GM19023 (cell line): ENCODE data around the gene RPS2.

ENCODE experiments used
- ATAC-seq: cut with Tn5 transposase; IDR thresholded peaks from one replicate; pipeline ENCODE4 v1.9.1; 2021; ENCODE audit warnings: mild to moderate bottlenecking, moderate library complexity; ENCODE audit not compliant: unreplicated experiment

RPS2 gene

GRCh38 chr16:1999866-2000514, 35.4 kb upstream of the RPS2 start:
- ATAC-seq, result no peak

- no peak for ATAC-seq
Observed at GRCh38 chr16:1998852-1999801, 34.5 kb upstream of the RPS2 start.

GRCh38 chr16:1998360-1998835, 33.8 kb upstream of the RPS2 start:
- ATAC-seq, result no peak

- ATAC-seq, result no peak
Observed at GRCh38 chr16:1997494-1998359, 33.1 kb upstream of the RPS2 start.

- ATAC-seq, result no peak
Observed at GRCh38 chr16:1993731-1994131, 29.1 kb upstream of the RPS2 start.

GRCh38 chr16:1992704-1993317, 28.2 kb upstream of the RPS2 start:
- ATAC-seq, result no peak

- peak; percentile 51 for ATAC-seq
Observed at GRCh38 chr16:1991948-1992703, 27.5 kb upstream of the RPS2 start.

- ATAC-seq, result no peak
Observed at GRCh38 chr16:1991588-1991947, 26.9 kb upstream of the RPS2 start.

- ATAC-seq, result no peak
Observed at GRCh38 chr16:1991135-1991551, 26.5 kb upstream of the RPS2 start.

GRCh38 chr16:1990351-1991134, 25.9 kb upstream of the RPS2 start:
- no peak for ATAC-seq

- ATAC-seq, result no peak
Observed at GRCh38 chr16:1990101-1990350, 25.4 kb upstream of the RPS2 start.

- no peak for ATAC-seq
Observed at GRCh38 chr16:1989209-1990100, 24.8 kb upstream of the RPS2 start, which contains the start of gene SYNGR3. SYNGR3 (plus strand) TSS chr16:1989970; CDS start chr16:1990103, 133 bp downstream.

GRCh38 chr16:1987198-1987597, 22.6 kb upstream of the RPS2 start:
- ATAC-seq, result no peak

- no peak for ATAC-seq
Observed at GRCh38 chr16:1985466-1986150, 21.0 kb upstream of the RPS2 start.

- peak; percentile 5 for ATAC-seq
Observed at GRCh38 chr16:1984347-1985225, 20.0 kb upstream of the RPS2 start.

GRCh38 chr16:1983544-1984346, 19.1 kb upstream of the RPS2 start, which contains the start of gene GFER:
GFER (plus strand) TSS chr16:1984193; CDS start chr16:1984219, 26 bp downstream.
- peak; percentile 74 for ATAC-seq
